ENCODE results near the gene OR5H6. TPM values are rescaled to one million over a fixed set of nuclear protein-coding genes. Genes with fewer than 3 reads are reported as not detected.

Gene OR5H6
- total and polyA plus RNA-seq, 2 of the 13 experiments (the other 11 are each of a cell fraction or from before 2014, with no cell fraction given) = not detected

GRCh38 chr3:98223907-98224672 is 40.0 kb upstream of the OR5H6 start:
- WGBS (ENCODE audit: low lambda C conversion rate) = 11% methylated on average over 6 of the region's 6 CpGs
- ATAC-seq = no peak
- CTCF ChIA-PET (ENCODE audit: low intra/inter-chr PET ratio, low total read pairs) = no interaction called here
- no peaks in the 10 kb centered on the region for H3K79me2 ChIP-seq (ENCODE audit: insufficient read depth, low read length)
- BruUV-seq (replicated peaks) = no TSS peak
- no peaks in the 10 kb centered on the region for H3K27me3 ChIP-seq (ENCODE audit: control insufficient read depth in 1 of 2, insufficient read depth in 2 of 2, low read length in 2 of 2)
- no peaks in the 10 kb centered on the region for H3K9me3 ChIP-seq (ENCODE audit: low read length)
- H3K4me2 ChIP-seq (ENCODE audit: low read depth, low read length) = no peak overlapping the region
- H3K4me1 ChIP-seq (ENCODE audit: insufficient read depth, low read length) = no peaks in the 10 kb centered on the region
- no peak overlapping the region for H2AFZ ChIP-seq (ENCODE audit: low read length)
- intact Hi-C loops (cut with micrococcal nuclease; ENCODE audit: unreplicated experiment) = no loop called here
- no peak for TF ChIP-seq HMG20B (CRISPR knock-in tag; conservative IDR thresholded peaks at IDR 0.05)
- no peak for TF ChIP-seq AGO1 (IDR thresholded peaks at IDR 0.05; ENCODE audit: low read depth, low read length, poor library complexity, severe bottlenecking)
- TF ChIP-seq ZNF589 (CRISPR knock-in tag; conservative IDR thresholded peaks at IDR 0.05) = no peak
- no peak for TF ChIP-seq ATF4 (CRISPR knock-in tag; IDR thresholded peaks at IDR 0.05)
- H3K9ac ChIP-seq (ENCODE audit: insufficient read depth, low read depth, low read length) = no peak overlapping the region
- in situ Hi-C loops (cut with HindIII; ENCODE audit: extremely low pct_ligation_motif_present, low pct_unique_long_range_greater_than_20kb) = no loop called here
- DNase-seq (ENCODE audit: low spot score) = no peak
- H3K4me3 ChIP-seq (replicated peaks in 1 of 3; ENCODE audit: insufficient read depth in 1 of 3, low read depth in 2 of 3, low read length in 3 of 3) = no peak overlapping the region
- POLR2A ChIA-PET = no interaction called here
- no peak for FAIRE-seq
- no peak overlapping the region for H3K27ac ChIP-seq (ENCODE audit: extremely low read length, insufficient read depth, low read length)
- H3K36me3 ChIP-seq (replicated peaks in 1 of 2; ENCODE audit: control insufficient read depth in 1 of 2, insufficient read depth in 2 of 2, low read length in 2 of 2) = no peaks in the 10 kb centered on the region
- H4K20me1 ChIP-seq (ENCODE audit: insufficient read depth, low read length) = no peaks in the 10 kb centered on the region

- Histone ChIP-seq H3K27ac (ENCODE audit: extremely low read length, insufficient read depth, low read length) (no peak overlapping the region), H3K36me3 (replicated peaks in 1 of 2; ENCODE audit: control insufficient read depth in 1 of 2, insufficient read depth in 2 of 2, low read length in 2 of 2) (no peaks in the 10 kb centered on the region), H3K79me2 (ENCODE audit: insufficient read depth, low read length) (no peaks in the 10 kb centered on the region), H3K9ac (ENCODE audit: insufficient read depth, low read depth, low read length) (no peak overlapping the region), H3K4me1 (ENCODE audit: insufficient read depth, low read length) (no peaks in the 10 kb centered on the region), H3K27me3 (ENCODE audit: control insufficient read depth in 1 of 2, insufficient read depth in 2 of 2, low read length in 2 of 2) (no peaks in the 10 kb centered on the region), H2AFZ (ENCODE audit: low read length) (no peak overlapping the region), H3K4me3 (replicated peaks in 1 of 3; ENCODE audit: insufficient read depth in 1 of 3, low read depth in 2 of 3, low read length in 3 of 3) (no peak overlapping the region), H3K4me2 (ENCODE audit: low read depth, low read length) (no peak overlapping the region), H3K9me3 (ENCODE audit: low read length) (no peaks in the 10 kb centered on the region), H4K20me1 (ENCODE audit: insufficient read depth, low read length) (no peaks in the 10 kb centered on the region)
- ChIA-PET POLR2A (no interaction called here), CTCF (ENCODE audit: low intra/inter-chr PET ratio, low total read pairs) (no interaction called here)
- WGBS (ENCODE audit: low lambda C conversion rate) = 0% methylated on average over 2 of the region's 2 CpGs
- BruUV-seq (replicated peaks) = no TSS peak
- ATAC-seq = no peak
- DNase-seq (ENCODE audit: low spot score) = no peak
- intact Hi-C loops (cut with micrococcal nuclease; ENCODE audit: unreplicated experiment) = no loop called here
- FAIRE-seq = no peak
- in situ Hi-C loops (cut with HindIII; ENCODE audit: extremely low pct_ligation_motif_present, low pct_unique_long_range_greater_than_20kb) = no loop called here
- TF ChIP-seq E2F5 (CRISPR knock-in tag; conservative IDR thresholded peaks at IDR 0.05) = no peak
- TF ChIP-seq ZNF256 (CRISPR knock-in tag; conservative IDR thresholded peaks at IDR 0.05) = no peak
- no peak for TF ChIP-seq TCF7L2 (IDR thresholded peaks at IDR 0.05; ENCODE audit: low read depth, low read length)
- TF ChIP-seq ZNF660 (CRISPR knock-in tag; IDR thresholded peaks at IDR 0.05; ENCODE audit: borderline replicate concordance, low read depth) = no peak
- no peak for TF ChIP-seq MIER2 (CRISPR knock-in tag; IDR thresholded peaks at IDR 0.05)
- no peak for TF ChIP-seq HOMEZ (CRISPR knock-in tag; IDR thresholded peaks at IDR 0.05; ENCODE audit: low read depth)
- TF ChIP-seq POLR2AphosphoS2 (IDR thresholded peaks at IDR 0.05; ENCODE audit: low read depth, low read length) = no peak
- TF ChIP-seq ZSCAN29 (CRISPR knock-in tag; conservative IDR thresholded peaks at IDR 0.05) = no peak
- no peak for TF ChIP-seq ZNF558 (CRISPR knock-in tag; IDR thresholded peaks at IDR 0.05; ENCODE audit: borderline replicate concordance)
- no peak for TF ChIP-seq ESRRA (CRISPR knock-in tag; IDR thresholded peaks at IDR 0.05; ENCODE audit: low read depth)
- TF ChIP-seq ZFP62 (CRISPR knock-in tag; IDR thresholded peaks at IDR 0.05) = no peak
- TF ChIP-seq REXO4 (CRISPR knock-in tag; IDR thresholded peaks at IDR 0.05; ENCODE audit: borderline replicate concordance) = no peak
Observed at GRCh38 chr3:98232489-98232888, 31.6 kb upstream of the OR5H6 start.

Data from HepG2 (cell line).